Measurements from ENCODE around the gene RIN1. TPM values are rescaled to one million over a fixed set of nuclear protein-coding genes. Genes with fewer than 3 reads are reported as not detected.
"Not testable (repeated sequence)": the region's sequence is repeated elsewhere in the genome, so short reads cannot be mapped to it uniquely, and the experiment has no call there.

Gene RIN1
- total RNA-seq, 2 experiments from 2014 or later, result 2.0 to 2.6 TPM

DNA sequence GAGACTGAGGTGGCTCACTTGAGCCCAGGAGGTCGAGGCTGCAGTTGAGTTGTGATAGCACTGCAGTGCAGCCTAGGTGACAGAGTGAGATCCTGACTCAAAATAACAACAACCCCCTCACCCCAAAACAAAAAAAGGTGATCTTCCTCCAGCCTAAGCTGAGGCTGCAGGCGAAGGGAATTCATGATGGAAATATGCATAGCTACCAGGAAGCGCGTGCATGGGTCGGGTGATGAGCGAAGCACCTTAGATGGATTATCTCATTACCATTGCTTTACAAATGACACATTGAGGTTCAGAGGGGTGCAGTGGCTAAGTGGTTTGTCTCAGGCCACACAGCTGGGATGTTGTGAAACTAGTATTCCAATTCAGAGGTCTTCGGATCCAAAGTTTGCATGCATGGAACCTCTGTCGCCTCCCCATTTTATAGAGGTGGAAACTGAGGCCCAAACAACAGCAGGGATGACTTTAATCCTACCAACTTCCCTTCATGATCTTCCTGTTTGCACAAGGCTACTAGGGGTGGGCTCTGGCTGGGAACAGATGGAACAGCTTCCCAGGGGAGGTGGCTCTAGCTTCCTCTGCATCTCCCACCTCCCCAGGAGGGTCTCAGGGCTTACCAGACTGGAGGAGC is 30.7 kb upstream of the RIN1 start:
- CTCF ChIA-PET, result interaction anchor here (0.8 to 2.2 kb wide), 3 partner anchors 11 to 55 kb away, joined by 3 to 7 read pairs (median 3); no protein-coding TSS in a partner anchor
- peaks cover 11% of the 10 kb centered on the region for H3K4me1 Mint-ChIP-seq (ENCODE audit: low read depth)
- peaks cover 13% of the 10 kb centered on the region for H3K36me3 Mint-ChIP-seq (ENCODE audit: low read depth)
- H3K4me3 Mint-ChIP-seq, result no peak overlapping the region
- intact Hi-C loops (cut with micrococcal nuclease), result no loop called here
- H3K27me3 Mint-ChIP-seq (ENCODE audit: low read depth), result no peaks in the 10 kb centered on the region
- no peak overlapping the region for H3K27ac Mint-ChIP-seq
- no peak for DNase-seq
- no peaks in the 10 kb centered on the region for H3K9me3 Mint-ChIP-seq

DNA sequence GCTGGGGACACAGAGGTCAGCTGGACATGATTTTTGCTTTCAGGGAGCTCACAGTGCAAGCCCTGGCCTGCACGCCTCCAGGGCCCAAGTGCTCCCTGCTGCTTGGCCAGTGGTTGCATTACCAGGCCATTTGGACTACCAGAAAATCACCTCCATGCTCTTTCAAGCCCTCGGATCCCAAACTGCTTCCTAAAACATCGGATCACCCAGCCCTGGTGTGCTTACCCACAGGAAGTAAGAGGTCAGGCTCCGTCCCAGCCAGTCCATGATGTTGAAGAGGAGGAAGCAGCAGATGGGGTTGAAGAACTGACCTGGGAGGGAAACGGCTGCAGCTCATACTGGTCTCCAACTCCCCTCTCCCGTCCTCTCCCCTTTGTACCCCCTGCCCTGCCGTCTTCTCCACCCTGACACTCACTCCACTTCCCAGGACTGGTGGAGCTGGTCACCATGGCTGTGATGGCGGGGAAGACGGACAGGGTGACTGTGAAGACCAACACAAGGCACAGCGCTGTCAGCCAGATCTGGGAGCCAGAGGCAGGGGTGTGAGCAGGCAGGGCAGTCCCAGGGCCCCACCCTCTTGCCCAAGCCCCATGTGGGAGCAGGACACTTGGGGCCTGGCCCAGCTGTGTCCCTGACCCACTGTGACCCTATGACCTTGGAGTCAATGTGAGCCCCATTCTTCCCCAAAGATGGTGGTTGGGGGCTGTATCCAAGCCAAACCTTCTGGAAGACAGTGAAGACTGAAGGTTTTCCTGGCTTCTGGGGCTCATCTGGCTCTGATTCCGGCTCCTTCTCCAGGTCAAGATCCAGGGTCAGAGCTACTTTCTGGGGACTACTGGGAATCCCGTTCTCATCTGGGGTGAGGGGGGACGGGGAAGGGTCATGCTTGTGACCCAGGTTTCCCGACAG is 29.7 kb upstream of the RIN1 start:
- no peak for DNase-seq
- Mint-ChIP-seq H3K4me3 (no peak overlapping the region), H3K27ac (no peak overlapping the region), H3K27me3 (ENCODE audit: low read depth) (no peaks in the 10 kb centered on the region), H3K9me3 (no peaks in the 10 kb centered on the region), H3K36me3 (ENCODE audit: low read depth) (peaks cover 13% of the 10 kb centered on the region), H3K4me1 (ENCODE audit: low read depth) (peaks cover 11% of the 10 kb centered on the region)
- intact Hi-C loops (cut with micrococcal nuclease), result no loop called here
- CTCF ChIA-PET, result interaction anchor here (2.2 to 3.1 kb wide), 2 partner anchors 20 to 23 kb away, joined by 7 to 15 read pairs; no protein-coding TSS in a partner anchor

DNA sequence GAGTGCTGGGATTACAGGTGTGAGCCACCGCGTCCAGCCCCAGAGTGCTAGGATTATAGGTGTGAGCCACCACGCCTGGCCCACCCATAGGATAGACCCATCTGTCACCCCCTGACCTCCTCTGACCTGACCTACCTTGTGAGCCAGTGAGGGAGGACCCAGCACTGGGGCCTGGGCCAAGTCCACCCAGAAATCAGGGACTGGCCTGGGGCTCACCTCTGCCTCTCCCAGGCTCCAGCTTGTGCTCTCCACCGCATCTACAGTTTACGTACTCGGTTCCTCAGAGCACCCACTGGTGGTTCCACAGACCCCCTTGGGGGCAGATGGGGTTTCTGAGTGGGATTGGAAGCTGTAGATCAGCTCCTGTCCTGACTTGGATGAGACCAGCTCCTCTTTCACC is 28.9 kb upstream of the RIN1 start:
- Mint-ChIP-seq H3K9me3 (no peaks in the 10 kb centered on the region), H3K36me3 (ENCODE audit: low read depth) (peaks cover 11% of the 10 kb centered on the region), H3K4me3 (no peak overlapping the region), H3K27ac (no peak overlapping the region), H3K4me1 (ENCODE audit: low read depth) (peaks cover 6% of the 10 kb centered on the region), H3K27me3 (ENCODE audit: low read depth) (no peaks in the 10 kb centered on the region)
- CTCF ChIA-PET, result interaction anchor here (2.2 to 3.1 kb wide), 2 partner anchors 21 to 24 kb away, joined by 7 to 15 read pairs; no protein-coding TSS in a partner anchor
- intact Hi-C loops (cut with micrococcal nuclease), result no loop called here
- no peak for DNase-seq

DNA sequence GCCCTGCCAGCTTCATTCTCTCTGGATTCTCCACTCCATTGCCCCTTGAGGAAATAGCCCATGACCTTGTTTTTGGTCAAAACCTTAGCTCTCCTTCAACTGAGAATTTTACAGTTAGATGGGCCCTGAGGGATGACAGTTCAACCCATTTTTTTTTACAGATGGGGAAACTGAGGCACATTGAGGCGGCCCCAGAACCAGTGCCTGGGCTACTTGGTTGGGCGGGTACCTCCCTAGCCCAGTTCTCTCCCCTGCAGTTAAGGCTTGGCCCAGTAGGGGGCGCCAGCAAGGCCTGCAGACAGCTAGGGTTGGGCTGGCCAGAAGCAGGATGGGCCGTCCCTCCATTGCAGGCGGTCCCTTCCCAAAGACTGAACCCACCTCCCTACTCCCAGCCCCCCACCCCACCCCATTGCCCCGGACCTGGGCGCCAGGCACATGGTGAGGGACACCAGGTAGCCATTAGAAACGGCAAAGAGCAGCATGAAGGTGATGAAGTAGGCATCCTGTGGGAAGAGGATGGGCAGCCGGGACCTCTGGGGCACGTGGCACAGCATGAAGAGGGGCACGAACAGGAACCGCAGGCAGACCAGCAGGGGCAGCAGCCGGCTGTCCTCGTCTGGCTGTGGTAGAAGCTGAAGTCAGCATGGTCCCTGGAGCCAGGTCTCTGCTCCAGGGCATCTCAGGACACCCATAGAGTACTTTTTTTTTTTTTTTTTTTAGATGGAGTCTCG is 27.7 kb upstream of the RIN1 start:
- Mint-ChIP-seq H3K27me3 (ENCODE audit: low read depth) (no peaks in the 10 kb centered on the region), H3K9me3 (no peaks in the 10 kb centered on the region), H3K4me1 (ENCODE audit: low read depth) (no peaks in the 10 kb centered on the region), H3K27ac (no peak overlapping the region), H3K4me3 (no peak overlapping the region), H3K36me3 (ENCODE audit: low read depth) (peaks cover 12% of the 10 kb centered on the region)
- CTCF ChIA-PET, result interaction anchor here (0.5 to 3.1 kb wide), 21 partner anchors 10 to 1831 kb away, joined by 3 to 15 read pairs (median 4); partner anchors contain the start of genes B4GAT1 and RIN1
- DNase-seq, result peak; percentile 85
- intact Hi-C loops (cut with micrococcal nuclease), result loop anchor here (1.0 kb wide), 1 partner anchor 25 kb away; no protein-coding TSS in a partner anchor

DNA sequence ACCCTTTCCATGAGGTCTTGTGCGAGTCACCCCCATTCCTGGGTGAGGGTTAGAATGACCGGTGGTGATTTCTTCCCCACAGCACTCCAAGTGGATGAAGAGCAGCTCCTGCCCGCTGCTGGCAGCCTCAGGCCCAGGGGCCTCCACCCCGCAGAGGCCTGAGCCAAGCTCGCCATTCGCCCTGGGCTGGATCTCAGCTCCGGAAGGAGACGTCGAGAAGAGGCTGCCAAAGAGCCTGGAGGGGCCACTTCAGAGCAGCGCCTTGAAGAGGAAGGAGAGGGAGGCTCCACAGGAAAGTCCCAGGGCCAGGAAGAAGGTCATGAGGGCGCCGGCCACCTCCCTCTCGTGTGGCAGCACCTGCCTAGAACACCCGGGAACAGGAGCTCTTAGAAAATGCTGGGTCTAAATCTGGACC is 27.0 kb upstream of the RIN1 start:
- Mint-ChIP-seq H3K27me3 (ENCODE audit: low read depth) (no peaks in the 10 kb centered on the region), H3K36me3 (ENCODE audit: low read depth) (peaks cover 8% of the 10 kb centered on the region), H3K27ac (no peak overlapping the region), H3K4me3 (no peak overlapping the region), H3K4me1 (ENCODE audit: low read depth) (no peaks in the 10 kb centered on the region), H3K9me3 (no peaks in the 10 kb centered on the region)
- DNase-seq, result no peak
- CTCF ChIA-PET, result interaction anchor here (0.5 to 3.1 kb wide), 18 partner anchors 9 to 1832 kb away, joined by 3 to 15 read pairs (median 4); partner anchors contain the start of genes B4GAT1 and RIN1
- intact Hi-C loops (cut with micrococcal nuclease), result loop anchor here (1.0 kb wide), 1 partner anchor 26 kb away; no protein-coding TSS in a partner anchor

DNA sequence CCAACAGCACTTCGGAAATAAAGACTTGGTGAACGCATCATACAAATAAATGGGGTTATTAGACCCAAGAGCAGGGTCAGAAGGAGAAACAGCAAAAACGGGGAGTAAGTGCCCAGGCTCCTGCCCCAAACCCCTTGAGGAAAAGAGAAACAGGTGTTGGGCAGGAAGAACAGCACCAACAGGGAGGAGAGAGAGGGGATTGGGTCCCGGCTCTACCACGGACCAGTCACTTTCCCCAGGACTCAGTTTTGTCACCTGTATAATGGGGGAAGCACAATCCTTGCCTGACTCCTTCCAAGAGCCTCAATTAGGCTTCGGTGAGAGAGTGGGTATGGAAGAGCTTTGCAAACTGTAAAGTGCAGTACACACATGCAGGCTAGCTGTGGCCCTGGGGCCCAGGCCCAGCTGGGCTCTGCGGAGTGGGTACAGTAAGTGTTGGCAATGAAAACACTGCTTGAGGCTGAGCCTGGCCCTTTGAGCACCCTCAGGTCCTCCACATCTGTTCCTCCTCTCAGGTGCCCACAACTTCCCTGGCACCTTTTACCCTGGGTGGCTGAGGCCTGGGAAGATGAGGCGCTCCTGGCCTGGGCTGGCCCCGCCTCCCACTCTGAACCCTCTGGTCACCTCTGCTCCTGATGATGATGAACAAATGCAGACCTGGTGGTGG is 26.4 kb upstream of the RIN1 start:
- H3K27ac Mint-ChIP-seq, result no peak overlapping the region
- no peaks in the 10 kb centered on the region for H3K9me3 Mint-ChIP-seq
- CTCF ChIA-PET, result interaction anchor here (0.8 to 1.7 kb wide), 7 partner anchors 8 to 60 kb away, joined by 3 to 13 read pairs (median 5); partner anchors contain the start of gene B4GAT1
- no peak overlapping the region for H3K4me3 Mint-ChIP-seq
- H3K4me1 Mint-ChIP-seq (ENCODE audit: low read depth), result no peaks in the 10 kb centered on the region
- peaks cover 7% of the 10 kb centered on the region for H3K36me3 Mint-ChIP-seq (ENCODE audit: low read depth)
- no peaks in the 10 kb centered on the region for H3K27me3 Mint-ChIP-seq (ENCODE audit: low read depth)
- no peak for DNase-seq
- intact Hi-C loops (cut with micrococcal nuclease), result loop anchor here (1.0 kb wide), 1 partner anchor 27 kb away; no protein-coding TSS in a partner anchor

DNA sequence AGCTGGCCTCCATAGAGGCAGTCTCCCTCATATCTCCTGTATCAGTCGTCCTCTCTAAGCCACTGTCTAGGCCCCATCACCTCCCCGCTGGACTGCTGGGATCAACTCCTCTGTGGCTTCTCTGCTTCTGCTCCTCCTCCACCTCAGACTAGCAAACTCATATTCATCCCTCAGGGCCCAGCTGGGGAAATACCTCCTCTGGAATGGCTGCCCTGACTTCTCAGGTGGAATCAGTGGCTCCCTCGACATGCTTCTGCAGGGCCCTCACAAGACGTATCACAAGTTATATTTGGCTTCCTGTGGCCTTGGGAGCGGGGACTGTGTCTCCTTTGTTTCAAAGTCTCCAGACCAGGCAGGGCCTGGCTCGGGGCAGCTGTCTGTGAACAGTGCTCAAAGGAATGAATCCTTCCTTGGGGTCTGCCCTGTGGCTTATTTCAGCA is 25.3 kb upstream of the RIN1 start:
- DNase-seq, result no peak
- intact Hi-C loops (cut with micrococcal nuclease), result no loop called here
- Mint-ChIP-seq H3K4me1 (ENCODE audit: low read depth) (no peaks in the 10 kb centered on the region), H3K9me3 (no peaks in the 10 kb centered on the region), H3K4me3 (no peak overlapping the region), H3K27ac (peak overlapping the region; percentile 24), H3K27me3 (ENCODE audit: low read depth) (no peaks in the 10 kb centered on the region), H3K36me3 (ENCODE audit: low read depth) (peaks cover 6% of the 10 kb centered on the region)
- CTCF ChIA-PET, result interaction anchor here (1.0 to 1.5 kb wide), 4 partner anchors 11 to 50 kb away, joined by 3 to 6 read pairs (median 4); no protein-coding TSS in a partner anchor

DNA sequence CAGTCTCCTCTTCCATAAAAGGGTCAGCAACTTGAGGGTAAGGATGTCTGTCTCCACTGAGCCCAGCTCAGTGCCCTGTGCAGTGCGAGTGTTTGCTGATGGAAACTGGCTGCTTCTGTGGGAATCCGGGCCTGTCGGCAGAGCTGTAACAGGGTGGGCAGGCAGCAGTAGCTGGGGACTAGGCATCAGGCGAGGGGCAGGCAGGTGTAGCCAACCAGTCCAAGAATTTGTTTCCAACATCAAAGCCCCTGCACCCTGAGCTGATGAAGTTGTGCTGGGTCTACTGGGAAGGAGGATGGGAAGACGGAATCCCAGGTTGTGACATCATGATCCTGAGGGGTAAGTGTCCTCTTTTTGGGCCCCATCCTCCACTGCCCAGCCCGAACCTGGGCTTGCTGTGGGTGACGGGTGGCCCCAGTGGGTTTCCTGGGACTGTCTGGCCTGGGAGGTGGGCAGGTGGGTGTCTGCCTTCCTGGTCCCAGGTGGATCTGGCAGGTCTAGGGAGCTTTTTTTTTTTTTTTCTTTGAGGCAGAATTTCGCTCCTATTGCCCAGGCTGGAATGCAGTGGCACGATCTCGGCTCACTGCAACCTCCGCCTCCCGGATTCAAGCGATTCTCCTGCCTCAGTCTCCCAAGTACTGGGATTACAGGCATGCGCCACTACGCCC is 24.3 kb upstream of the RIN1 start:
- Mint-ChIP-seq H3K4me3 (no peak overlapping the region), H3K4me1 (ENCODE audit: low read depth) (no peaks in the 10 kb centered on the region), H3K27ac (no peak overlapping the region), H3K27me3 (ENCODE audit: low read depth) (no peaks in the 10 kb centered on the region), H3K9me3 (no peaks in the 10 kb centered on the region), H3K36me3 (ENCODE audit: low read depth) (peaks cover 5% of the 10 kb centered on the region)
- CTCF ChIA-PET, result interaction anchor here (1.0 to 1.5 kb wide), 3 partner anchors 26 to 49 kb away, joined by 3 to 6 read pairs (median 4); no protein-coding TSS in a partner anchor
- no peak for DNase-seq
- intact Hi-C loops (cut with micrococcal nuclease), result no loop called here

DNA sequence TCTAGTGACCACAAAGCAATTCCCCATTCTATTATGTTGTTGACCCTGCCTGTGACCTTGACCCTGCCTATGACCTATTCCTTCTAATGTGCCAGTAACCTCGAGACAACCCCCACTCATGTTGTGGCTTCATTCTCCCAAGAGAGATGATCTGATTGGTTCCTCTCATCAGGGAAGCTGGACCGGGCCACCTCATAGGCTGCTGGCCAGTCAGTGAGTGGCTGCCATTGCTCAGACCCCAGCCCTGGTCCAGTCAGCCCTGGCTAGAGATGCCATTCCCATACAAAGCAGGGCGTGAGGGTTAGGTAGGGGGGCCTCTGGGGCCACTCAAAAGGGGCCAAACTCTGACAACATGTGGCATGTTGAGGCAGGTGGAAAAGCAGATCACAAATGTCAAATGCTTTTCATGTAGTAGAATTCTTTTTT is 23.4 kb upstream of the RIN1 start:
- H3K9me3 Mint-ChIP-seq, result no peaks in the 10 kb centered on the region
- H3K27ac Mint-ChIP-seq, result no peak overlapping the region
- H3K36me3 Mint-ChIP-seq (ENCODE audit: low read depth), result peaks cover 1% of the 10 kb centered on the region
- no peak overlapping the region for H3K4me3 Mint-ChIP-seq
- DNase-seq, result no peak
- no peaks in the 10 kb centered on the region for H3K4me1 Mint-ChIP-seq (ENCODE audit: low read depth)
- no peaks in the 10 kb centered on the region for H3K27me3 Mint-ChIP-seq (ENCODE audit: low read depth)
- intact Hi-C loops (cut with micrococcal nuclease), result no loop called here
- CTCF ChIA-PET, result no interaction called here

DNA sequence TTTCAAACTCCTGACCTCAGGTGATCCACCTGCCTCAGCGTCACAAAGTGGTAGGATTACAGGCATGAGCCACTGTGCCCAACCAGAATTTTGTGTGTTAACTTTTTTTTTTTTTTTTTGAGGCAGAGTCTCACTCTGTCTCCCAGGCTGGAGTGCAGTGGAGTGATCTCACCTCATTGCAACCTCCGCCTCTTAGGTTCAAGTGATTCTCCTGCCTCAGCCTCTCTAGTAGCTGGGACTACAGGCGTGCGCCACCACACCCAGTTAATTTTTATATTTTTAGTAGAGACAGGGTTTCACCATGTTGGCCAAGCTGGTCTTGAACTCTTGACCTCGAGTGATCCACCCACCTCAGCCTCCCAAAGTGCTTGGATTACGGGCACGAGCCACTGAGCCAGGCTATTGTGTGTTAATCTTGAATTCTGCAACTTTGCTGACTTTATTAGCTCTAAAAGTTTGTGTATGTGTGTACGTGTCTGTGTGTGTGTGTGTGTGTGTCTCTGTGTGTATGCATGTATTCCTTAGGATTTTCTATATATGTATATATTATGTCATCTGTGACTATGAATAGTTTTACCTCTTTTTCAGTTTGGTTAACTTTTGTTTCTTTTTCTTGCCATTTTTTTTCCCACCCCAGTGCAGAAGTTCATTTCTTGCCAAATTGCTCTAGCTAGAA is 14.5 kb upstream of the RIN1 start:
- DNase-seq; H3K27ac Mint-ChIP-seq; intact Hi-C loops (cut with micrococcal nuclease); H3K9me3 Mint-ChIP-seq; H3K27me3 Mint-ChIP-seq (ENCODE audit: low read depth); H3K36me3 Mint-ChIP-seq (ENCODE audit: low read depth); H3K4me3 Mint-ChIP-seq: not testable (repeated sequence)
- CTCF ChIA-PET, result interaction anchor here (0.7 to 2.1 kb wide), 3 partner anchors 13 to 80 kb away, joined by 3 to 13 read pairs (median 6); no protein-coding TSS in a partner anchor
- H3K4me1 Mint-ChIP-seq (ENCODE audit: low read depth), result peaks cover 18% of the 10 kb centered on the region
